ENCODE data around the gene GOLGA8R.
"Not testable (repeated sequence)": the region's sequence is repeated elsewhere in the genome, so short reads cannot be mapped to it uniquely, and the experiment has no call there.

The GOLGA8R gene

GRCh38 chr15:30414160-30414559, at the start of gene GOLGA8R:
TSS of gene GOLGA8R (minus strand) at chr15:30414260. CDS start at chr15:30414162, 98 bp downstream.
- not testable (repeated sequence) for DNase-seq (ENCODE audit: low spot score)

GRCh38 chr15:30463849-30464248, 49.8 kb upstream of the GOLGA8R start:
- DNase-seq (ENCODE audit: low spot score) = not testable (repeated sequence)

GRCh38 chr15:30462176-30462575, 48.1 kb upstream of the GOLGA8R start:
- DNase-seq (ENCODE audit: low spot score) = not testable (repeated sequence)

GRCh38 chr15:30452702-30453101, 38.6 kb upstream of the GOLGA8R start:
- DNase-seq (ENCODE audit: low spot score) = not testable (repeated sequence)

- DNase-seq (ENCODE audit: low spot score) = not testable (repeated sequence)
Measured at GRCh38 chr15:30438348-30438747, 24.3 kb upstream of the GOLGA8R start.

GRCh38 chr15:30435878-30436277, 21.8 kb upstream of the GOLGA8R start:
- not testable (repeated sequence) for DNase-seq (ENCODE audit: low spot score)

GRCh38 chr15:30420723-30421122, 6.7 kb upstream of the GOLGA8R start:
- DNase-seq (ENCODE audit: low spot score) = not testable (repeated sequence)

GRCh38 chr15:30407636-30408035, 6.4 kb downstream of the GOLGA8R start:
- DNase-seq (ENCODE audit: low spot score) = not testable (repeated sequence)

GRCh38 chr15:30398988-30399387, 15.1 kb downstream of the GOLGA8R start:
- not testable (repeated sequence) for DNase-seq (ENCODE audit: low spot score)

GRCh38 chr15:30393664-30393991, 20.4 kb downstream of the GOLGA8R start:
- DNase-seq (ENCODE audit: low spot score) = not testable (repeated sequence)

- not testable (repeated sequence) for DNase-seq (ENCODE audit: low spot score)
Measured at GRCh38 chr15:30392766-30393663, 21.0 kb downstream of the GOLGA8R start, which contains the start of gene CHRFAM7A. TSS of gene CHRFAM7A (minus strand) at chr15:30393540. CDS start at chr15:30383351, 10,189 bp downstream.

GRCh38 chr15:30386318-30386887, 27.7 kb downstream of the GOLGA8R start:
- DNase-seq (ENCODE audit: low spot score) = not testable (repeated sequence)

GRCh38 chr15:30377082-30377413, 37.0 kb downstream of the GOLGA8R start:
- DNase-seq (ENCODE audit: low spot score) = not testable (repeated sequence)

GRCh38 chr15:30376375-30377081, 37.5 kb downstream of the GOLGA8R start:
- not testable (repeated sequence) for DNase-seq (ENCODE audit: low spot score)

GRCh38 chr15:30375872-30376271, 38.2 kb downstream of the GOLGA8R start:
- not testable (repeated sequence) for DNase-seq (ENCODE audit: low spot score)

- DNase-seq (ENCODE audit: low spot score) = not testable (repeated sequence)
Measured at GRCh38 chr15:30374862-30375261, 39.2 kb downstream of the GOLGA8R start.

- DNase-seq (ENCODE audit: low spot score) = not testable (repeated sequence)
Measured at GRCh38 chr15:30368271-30368670, 45.8 kb downstream of the GOLGA8R start.

GRCh38 chr15:30367246-30367645, 46.8 kb downstream of the GOLGA8R start:
- not testable (repeated sequence) for DNase-seq (ENCODE audit: low spot score)

- DNase-seq (ENCODE audit: low spot score) = not testable (repeated sequence)
Measured at GRCh38 chr15:30361404-30361803, 52.7 kb downstream of the GOLGA8R start.

- not testable (repeated sequence) for DNase-seq (ENCODE audit: low spot score)
Measured at GRCh38 chr15:30360990-30361389, 53.1 kb downstream of the GOLGA8R start.

GRCh38 chr15:30355043-30355442, 59.0 kb downstream of the GOLGA8R start:
- not testable (repeated sequence) for DNase-seq (ENCODE audit: low spot score)

Measured in putamen (tissue), 1 donor.